ENCODE results near the gene CRISPLD2.

The CRISPLD2 gene

DNA sequence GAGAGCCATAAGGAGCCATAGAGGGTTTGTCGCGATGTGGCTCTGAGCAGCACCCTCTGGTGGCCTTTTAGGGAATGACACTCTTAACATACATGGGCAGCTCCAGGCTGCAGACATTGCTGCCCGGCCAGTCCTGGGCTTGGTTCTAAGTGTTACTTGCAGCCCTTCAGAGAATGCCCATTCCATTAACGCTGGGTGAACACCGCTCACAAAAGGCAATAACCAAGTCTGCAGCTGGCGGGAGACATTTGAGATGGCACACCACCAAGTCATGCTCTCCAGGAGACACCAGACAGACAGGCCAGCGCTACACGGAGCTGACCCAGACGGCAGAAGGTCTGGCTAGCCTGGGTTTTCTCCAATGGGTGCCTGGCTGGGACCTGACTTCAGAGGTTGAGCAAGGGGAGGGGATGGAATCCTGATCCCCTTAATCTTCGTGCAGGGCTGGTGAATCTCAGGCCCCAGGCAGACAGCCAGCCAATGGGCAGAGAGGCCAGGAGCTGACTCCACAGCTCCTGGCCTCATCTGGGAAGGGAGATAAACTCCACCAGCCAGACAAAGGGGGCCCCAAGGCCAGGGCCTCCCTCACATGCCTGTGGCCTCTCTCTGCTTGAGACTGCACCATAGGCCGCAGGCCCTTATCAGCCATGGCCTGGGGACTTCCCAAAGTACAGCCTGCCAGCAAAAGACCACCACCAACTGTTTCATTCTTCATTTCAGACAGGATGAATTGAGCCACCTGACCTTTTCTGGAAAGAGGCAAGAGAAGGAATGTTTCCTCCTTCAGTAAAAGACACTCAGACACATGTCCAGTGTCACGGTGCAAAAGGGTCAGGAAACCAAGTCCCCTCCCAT, 132.8 kb downstream of the CRISPLD2 start:
- Histone ChIP-seq H3K4me1 (ENCODE audit: control insufficient read depth, insufficient read depth, low read length) (peaks cover 7% of the 10 kb centered on the region; the same call in 1 of the 2 replicates), H3K27ac (ENCODE audit: low read depth, low read length) (peak overlapping the region; percentile 36; the same call in 1 of the 2 replicates), H3K4me3 (ENCODE audit: low read depth, low read length) (no peak overlapping the region), H3K36me3 (ENCODE audit: control insufficient read depth, insufficient read depth, low read length) (no peaks in the 10 kb centered on the region), H3K27me3 (ENCODE audit: control insufficient read depth, insufficient read depth, low read length) (no peaks in the 10 kb centered on the region), H3K9me3 (ENCODE audit: control insufficient read depth, insufficient read depth, low read depth, low read length) (0 out of 2 replicates have a peak, but pooled peaks cover 2% of the 10 kb centered on the region), H3K9ac (ENCODE audit: low read length) (peak overlapping the region; percentile 6)

DNA sequence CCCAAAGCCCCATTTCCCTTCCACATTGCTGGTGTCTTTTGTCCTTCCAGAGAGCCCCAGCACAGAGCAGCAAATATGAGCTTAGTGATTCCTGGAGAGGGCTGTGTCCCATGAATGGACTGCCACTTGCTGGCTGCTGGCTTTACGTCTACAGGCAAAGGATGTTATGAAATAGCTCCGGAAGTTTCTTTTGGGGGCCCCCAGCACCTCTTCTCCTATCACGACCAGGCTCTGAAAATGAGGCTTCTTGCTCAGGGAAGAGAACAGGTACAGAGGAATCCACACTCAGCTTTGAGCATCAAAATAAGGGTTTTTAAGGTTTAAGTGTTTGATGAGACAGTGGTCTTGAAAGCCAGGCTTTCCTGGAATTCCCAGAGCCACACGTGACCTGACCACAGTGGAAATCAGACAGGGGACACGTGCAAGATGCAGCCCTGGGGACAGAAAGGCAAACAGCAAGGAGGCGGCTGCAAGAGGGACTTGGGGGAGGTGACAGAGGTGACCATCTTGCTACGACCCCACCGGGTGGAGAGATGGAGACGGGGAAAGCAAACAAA, 133.5 kb downstream of the CRISPLD2 start:
- peak overlapping the region; percentile 6 for H3K9ac ChIP-seq (ENCODE audit: low read length)
- no peak overlapping the region for H3K4me3 ChIP-seq (ENCODE audit: low read depth, low read length)
- H3K27ac ChIP-seq (ENCODE audit: low read depth, low read length), result peak overlapping the region; percentile 36; the same call in 1 of the 2 replicates

GRCh38 chr16:84955427-84955826, 135.6 kb downstream of the CRISPLD2 start:
- peaks cover 7% of the 10 kb centered on the region; the same call in 1 of the 2 replicates for H3K4me1 ChIP-seq (ENCODE audit: control insufficient read depth, insufficient read depth, low read length)
- no peak overlapping the region for H3K9ac ChIP-seq (ENCODE audit: low read length)
- H3K9me3 ChIP-seq (ENCODE audit: control insufficient read depth, insufficient read depth, low read depth, low read length), result 0 out of 2 replicates have a peak, but pooled peaks cover 2% of the 10 kb centered on the region
- no peak overlapping the region for H3K4me3 ChIP-seq (ENCODE audit: low read depth, low read length)
- no peaks in the 10 kb centered on the region for H3K27me3 ChIP-seq (ENCODE audit: control insufficient read depth, insufficient read depth, low read length)
- no peaks in the 10 kb centered on the region for H3K36me3 ChIP-seq (ENCODE audit: control insufficient read depth, insufficient read depth, low read length)
- H3K27ac ChIP-seq (ENCODE audit: low read depth, low read length), result no peak overlapping the region

More for the DNA sequence above, 133.5 kb downstream of the CRISPLD2 start:
- Histone ChIP-seq H3K27me3 (ENCODE audit: control insufficient read depth, insufficient read depth, low read length) (no peaks in the 10 kb centered on the region), H3K36me3 (ENCODE audit: control insufficient read depth, insufficient read depth, low read length) (no peaks in the 10 kb centered on the region), H3K9me3 (ENCODE audit: control insufficient read depth, insufficient read depth, low read depth, low read length) (0 out of 2 replicates have a peak, but pooled peaks cover 2% of the 10 kb centered on the region), H3K4me1 (ENCODE audit: control insufficient read depth, insufficient read depth, low read length) (peaks cover 7% of the 10 kb centered on the region; the same call in 1 of the 2 replicates)

DNA sequence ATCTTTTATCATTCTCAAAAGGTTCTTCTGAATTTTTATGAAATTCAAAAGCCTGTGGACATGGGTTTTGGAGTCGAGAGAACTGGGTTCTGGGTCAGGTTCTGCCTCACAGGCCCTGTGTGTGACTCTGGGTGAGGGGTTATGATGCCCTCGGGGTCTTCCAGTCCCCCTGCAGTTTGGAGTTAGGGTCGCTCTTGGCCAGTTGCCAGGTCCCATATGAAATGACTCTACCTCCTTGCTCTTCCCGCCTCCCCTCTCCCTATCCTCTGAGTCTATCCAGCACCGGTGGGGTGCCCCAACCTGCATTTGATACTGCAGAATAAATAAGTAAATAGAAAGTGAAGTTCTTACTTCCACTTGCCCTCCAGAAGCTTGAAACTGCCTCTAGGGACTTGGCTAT, 137.4 kb downstream of the CRISPLD2 start:
- H3K27ac ChIP-seq (ENCODE audit: low read depth, low read length), result no peak overlapping the region
- no peaks in the 10 kb centered on the region for H3K27me3 ChIP-seq (ENCODE audit: control insufficient read depth, insufficient read depth, low read length)
- peaks cover 7% of the 10 kb centered on the region; the same call in 1 of the 2 replicates for H3K4me1 ChIP-seq (ENCODE audit: control insufficient read depth, insufficient read depth, low read length)
- no peaks in the 10 kb centered on the region for H3K36me3 ChIP-seq (ENCODE audit: control insufficient read depth, insufficient read depth, low read length)
- no peak overlapping the region for H3K9ac ChIP-seq (ENCODE audit: low read length)
- no peak overlapping the region for H3K4me3 ChIP-seq (ENCODE audit: low read depth, low read length)
- no peaks in the 10 kb centered on the region for H3K9me3 ChIP-seq (ENCODE audit: control insufficient read depth, insufficient read depth, low read depth, low read length)

- Histone ChIP-seq H3K36me3 (ENCODE audit: control insufficient read depth, insufficient read depth, low read length) (no peaks in the 10 kb centered on the region), H3K27ac (ENCODE audit: low read depth, low read length) (no peak overlapping the region), H3K9me3 (ENCODE audit: control insufficient read depth, insufficient read depth, low read depth, low read length) (no peaks in the 10 kb centered on the region), H3K27me3 (ENCODE audit: control insufficient read depth, insufficient read depth, low read length) (no peaks in the 10 kb centered on the region), H3K4me1 (ENCODE audit: control insufficient read depth, insufficient read depth, low read length) (peaks cover 6% of the 10 kb centered on the region; the same call in 1 of the 2 replicates), H3K9ac (ENCODE audit: low read length) (no peak overlapping the region), H3K4me3 (ENCODE audit: low read depth, low read length) (no peak overlapping the region)
Observed at GRCh38 chr16:84957792-84958191, 138.0 kb downstream of the CRISPLD2 start.
